ENCODE data around the gene CLCA4.
"Not testable (repeated sequence)": the region's sequence is repeated elsewhere in the genome, so short reads cannot be mapped to it uniquely, and the experiment has no call there.

The CLCA4 gene

GRCh38 chr1:86537928-86538695, 8.8 kb upstream of the CLCA4 start:
- DNase-seq: no peak

GRCh38 chr1:86538775-86539174, 8.1 kb upstream of the CLCA4 start:
- no peak for DNase-seq

GRCh38 chr1:86541859-86542258, 5.0 kb upstream of the CLCA4 start:
- DNase-seq: no peak

GRCh38 chr1:86542631-86543030, 4.2 kb upstream of the CLCA4 start:
- DNase-seq: no peak

- no peak for DNase-seq
Observed at GRCh38 chr1:86548839-86549238, 2.0 kb downstream of the CLCA4 start.

- no peak for DNase-seq
Observed at GRCh38 chr1:86551305-86551704, 4.4 kb downstream of the CLCA4 start.

- DNase-seq: no peak
Observed at GRCh38 chr1:86552376-86552775, 5.5 kb downstream of the CLCA4 start.

- no peak for DNase-seq
Observed at GRCh38 chr1:86557739-86558138, 10.9 kb downstream of the CLCA4 start.

GRCh38 chr1:86563849-86564248, 17.0 kb downstream of the CLCA4 start:
- DNase-seq: no peak

- DNase-seq: no peak
Observed at GRCh38 chr1:86567341-86567740, 20.5 kb downstream of the CLCA4 start.

- no peak for DNase-seq
Observed at GRCh38 chr1:86567878-86568277, 21.0 kb downstream of the CLCA4 start.

- DNase-seq: no peak
Observed at GRCh38 chr1:86573763-86574484, 27.0 kb downstream of the CLCA4 start.

- no peak for DNase-seq
Observed at GRCh38 chr1:86581231-86581630, 34.4 kb downstream of the CLCA4 start.

GRCh38 chr1:86582161-86582560, 35.3 kb downstream of the CLCA4 start:
- DNase-seq: no peak

GRCh38 chr1:86583032-86583431, 36.2 kb downstream of the CLCA4 start:
- DNase-seq: no peak

- DNase-seq: no peak
Observed at GRCh38 chr1:86583593-86583992, 36.7 kb downstream of the CLCA4 start.

GRCh38 chr1:86594284-86594770, 47.4 kb downstream of the CLCA4 start:
- DNase-seq: no peak

- DNase-seq: no peak
Observed at GRCh38 chr1:86596224-86596623, 49.3 kb downstream of the CLCA4 start.

GRCh38 chr1:86596741-86597290, 49.9 kb downstream of the CLCA4 start:
- no peak for DNase-seq

- DNase-seq: not testable (repeated sequence)
Observed at GRCh38 chr1:86606080-86606479, 59.2 kb downstream of the CLCA4 start.

GRCh38 chr1:86616433-86616832, 69.6 kb downstream of the CLCA4 start:
- no peak for DNase-seq

GRCh38 chr1:86616871-86617270, 70.0 kb downstream of the CLCA4 start:
- DNase-seq: no peak

- no peak for DNase-seq
Observed at GRCh38 chr1:86618358-86618757, 71.5 kb downstream of the CLCA4 start.

GRCh38 chr1:86619313-86619712, 72.4 kb downstream of the CLCA4 start:
- no peak for DNase-seq

Data from NCI-H2171 treated with DMSO at 0.1 percent for 48 hours (cell line).